ENCODE data around the gene SYNGR3.

SYNGR3 gene

DNA sequence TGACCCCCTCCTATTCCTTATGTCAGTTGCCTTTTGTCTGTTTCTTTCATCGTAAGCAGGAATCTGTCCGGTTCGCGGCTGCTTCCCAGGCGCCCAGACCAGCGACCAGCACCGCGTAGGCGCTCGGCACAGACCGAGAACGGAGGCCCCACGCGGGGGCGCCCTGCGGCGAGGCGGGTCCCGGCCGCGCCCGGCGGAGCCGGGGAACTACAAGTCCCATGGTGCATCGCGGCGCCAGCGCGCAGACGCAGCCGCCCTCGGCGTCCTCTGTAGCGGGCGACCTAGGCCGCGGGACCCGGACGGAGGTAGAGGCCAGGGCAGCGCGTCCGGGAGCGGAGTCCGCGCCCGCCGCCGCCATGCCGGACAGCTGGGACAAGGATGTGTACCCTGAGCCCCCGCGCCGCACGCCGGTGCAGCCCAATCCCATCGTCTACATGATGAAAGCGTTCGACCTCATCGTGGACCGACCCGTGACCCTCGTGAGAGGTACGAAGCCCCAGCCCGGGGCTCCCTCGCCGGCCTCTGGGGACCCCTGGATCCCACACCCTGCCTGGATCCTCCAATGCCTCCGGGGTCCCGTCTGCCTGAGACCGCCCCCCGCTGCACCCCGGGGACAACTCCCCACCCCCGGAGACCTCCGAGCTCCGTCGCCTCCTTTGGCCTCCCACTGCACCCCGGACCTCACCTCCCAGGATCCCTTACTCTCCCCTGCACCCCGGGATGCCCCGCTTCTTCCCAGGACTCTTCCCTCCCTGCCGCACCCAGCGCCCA lies 30.3 kb upstream of the SYNGR3 start, which contains the start of gene NDUFB10:
Gene NDUFB10, plus strand, starts transcription at position 270 of the 771 bp plus-strand sequence. Its CDS starts 87 bp downstream, at position 357.
- no peaks in the 10 kb centered on the region for H3K9me2 ChIP-seq (ENCODE audit: low read depth, low read length)
- peaks cover 16% of the 10 kb centered on the region for H3F3A ChIP-seq (ENCODE audit: insufficient read depth, low read length)
- TF ChIP-seq EZH2 (IDR thresholded peaks at IDR 0.05; ENCODE audit: borderline replicate concordance, low read length) (no peak), CTCF (IDR thresholded peaks at IDR 0.05; ENCODE audit: low read length) (peak; percentile 89)
- H3K36me3 ChIP-seq (ENCODE audit: insufficient read depth, low read length): peaks cover 35% of the 10 kb centered on the region
- H3K27ac ChIP-seq (ENCODE audit: low read depth, low read length, poor library complexity, severe bottlenecking): peak within 1 kb of the TSS; percentile 75
- H3K4me2 ChIP-seq (ENCODE audit: low read length): peak within 1 kb of the TSS; percentile 72
- no peaks in the 10 kb centered on the region for H4K20me1 ChIP-seq (ENCODE audit: insufficient read depth, low read length)
- H3K9me3 ChIP-seq (ENCODE audit: low read length): no peaks in the 10 kb centered on the region
- peak within 1 kb of the TSS; percentile 90 for H3K9ac ChIP-seq (ENCODE audit: low read length)
- no peak within 1 kb of the TSS for H2AFZ ChIP-seq (ENCODE audit: low read length)
- peaks cover 14% of the 10 kb centered on the region for H3K79me2 ChIP-seq (ENCODE audit: insufficient read depth, low read length)
- peak within 1 kb of the TSS; percentile 90 for H3K4me3 ChIP-seq (ENCODE audit: low read depth, low read length, poor library complexity, severe bottlenecking)
- H3K27me3 ChIP-seq (ENCODE audit: insufficient read depth, low read length): no peaks in the 10 kb centered on the region; the same call in 1 of the 2 replicates
- H3K4me1 ChIP-seq (ENCODE audit: insufficient read depth, low read length, severe bottlenecking): peaks cover 39% of the 10 kb centered on the region

DNA sequence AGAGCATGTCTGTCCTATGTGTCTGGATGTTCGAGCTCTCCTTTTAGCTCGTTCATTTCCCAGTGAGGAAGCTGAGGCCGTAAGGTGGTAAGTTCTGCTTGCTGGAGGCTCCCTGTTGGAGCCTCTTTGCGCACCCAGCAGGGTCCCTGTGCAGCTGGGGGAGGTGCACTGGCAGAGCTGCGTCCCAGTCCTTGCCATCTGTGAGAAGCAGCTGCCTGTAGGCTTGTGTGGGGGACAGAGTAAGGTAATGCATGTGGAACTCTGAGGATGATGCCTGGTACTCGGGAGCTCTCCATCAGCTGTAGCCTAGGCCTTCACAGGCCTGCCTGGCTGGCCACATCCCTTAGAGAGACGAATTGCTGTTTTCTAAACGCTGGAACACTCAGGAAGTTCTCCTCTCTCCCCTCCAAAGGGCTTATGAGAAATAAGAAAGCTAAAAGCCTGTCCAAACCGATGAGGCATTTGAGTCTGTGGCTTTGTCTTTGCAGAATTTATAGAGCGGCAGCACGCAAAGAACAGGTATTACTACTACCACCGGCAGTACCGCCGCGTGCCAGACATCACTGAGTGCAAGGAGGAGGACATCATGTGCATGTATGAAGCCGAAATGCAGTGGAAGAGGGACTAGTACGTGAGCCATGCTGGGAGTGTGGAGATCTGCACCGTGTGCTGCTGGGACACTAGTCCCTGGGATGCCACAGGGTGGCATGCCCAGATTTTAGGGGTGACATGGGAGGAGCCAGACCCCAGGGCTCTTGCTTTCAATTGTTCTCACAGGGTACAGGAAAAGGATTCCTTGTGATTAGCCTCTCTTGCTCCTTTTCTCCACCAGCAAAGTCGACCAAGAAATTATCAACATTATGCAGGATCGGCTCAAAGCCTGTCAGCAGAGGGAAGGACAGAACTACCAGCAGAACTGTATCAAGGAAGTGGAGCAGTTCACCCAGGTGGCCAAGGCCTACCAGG lies 28.8 kb upstream of the SYNGR3 start:
- peak overlapping the region; percentile 90; the same call in 1 of the 2 replicates for H3K9ac ChIP-seq (ENCODE audit: low read length)

More for the DNA sequence above, 28.8 kb upstream of the SYNGR3 start:
- Histone ChIP-seq H3K27ac (ENCODE audit: low read depth, low read length, poor library complexity, severe bottlenecking) (peak overlapping the region; percentile 75), H3K4me1 (ENCODE audit: insufficient read depth, low read length, severe bottlenecking) (peaks cover 45% of the 10 kb centered on the region), H2AFZ (ENCODE audit: low read length) (no peak overlapping the region), H3K27me3 (ENCODE audit: insufficient read depth, low read length) (no peaks in the 10 kb centered on the region; the same call in 1 of the 2 replicates), H3F3A (ENCODE audit: insufficient read depth, low read length) (peaks cover 16% of the 10 kb centered on the region), H3K79me2 (ENCODE audit: insufficient read depth, low read length) (peaks cover 21% of the 10 kb centered on the region), H4K20me1 (ENCODE audit: insufficient read depth, low read length) (no peaks in the 10 kb centered on the region), H3K4me3 (ENCODE audit: low read depth, low read length, poor library complexity, severe bottlenecking) (peak overlapping the region; percentile 90), H3K9me3 (ENCODE audit: low read length) (no peaks in the 10 kb centered on the region), H3K36me3 (ENCODE audit: insufficient read depth, low read length) (peaks cover 35% of the 10 kb centered on the region), H3K9me2 (ENCODE audit: low read depth, low read length) (no peaks in the 10 kb centered on the region), H3K4me2 (ENCODE audit: low read length) (peak overlapping the region; percentile 72)
- no peak for TF ChIP-seq CTCF (IDR thresholded peaks at IDR 0.05; ENCODE audit: low read length)
- no peak for TF ChIP-seq EZH2 (IDR thresholded peaks at IDR 0.05; ENCODE audit: borderline replicate concordance, low read length)

Measured in OCI-LY1 (cell line).